D341Med (cell line): Measurements from ENCODE around the gene C19orf47.
"Not testable (repeated sequence)": the region's sequence is repeated elsewhere in the genome, so short reads cannot be mapped to it uniquely, and the experiment has no call there.

Experiments used
- DNase-seq: peaks from one replicate; pipeline ENCODE4 v3.0.0; 2012; ENCODE audit warnings: low spot score

Gene C19orf47

DNA sequence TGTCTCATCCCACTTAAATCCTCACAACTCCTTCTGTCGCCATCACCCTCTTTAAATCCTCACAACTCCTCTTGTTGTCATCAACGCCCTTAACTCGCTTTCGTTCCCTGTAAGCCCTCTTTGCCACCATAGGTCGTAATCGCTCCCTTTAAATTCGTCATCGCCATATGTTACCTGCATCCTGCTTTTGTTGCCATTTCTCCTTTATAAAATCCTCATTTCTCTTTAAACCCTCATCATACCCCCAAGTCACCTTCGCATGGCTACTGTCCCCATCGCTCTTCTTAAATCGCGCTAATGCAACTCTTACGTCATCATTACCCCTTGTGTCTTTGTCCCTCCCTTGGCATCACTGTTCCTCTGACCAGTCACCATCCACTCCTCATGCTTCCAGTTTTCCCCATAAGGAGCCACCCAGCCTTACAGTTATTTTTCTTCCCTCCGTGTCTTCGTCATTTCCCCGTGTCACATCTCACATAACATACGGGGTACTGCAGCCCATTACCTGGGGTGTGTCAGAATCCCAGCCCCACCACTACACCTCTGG, 837 bp upstream of the C19orf47 start:
- no peak for DNase-seq

DNA sequence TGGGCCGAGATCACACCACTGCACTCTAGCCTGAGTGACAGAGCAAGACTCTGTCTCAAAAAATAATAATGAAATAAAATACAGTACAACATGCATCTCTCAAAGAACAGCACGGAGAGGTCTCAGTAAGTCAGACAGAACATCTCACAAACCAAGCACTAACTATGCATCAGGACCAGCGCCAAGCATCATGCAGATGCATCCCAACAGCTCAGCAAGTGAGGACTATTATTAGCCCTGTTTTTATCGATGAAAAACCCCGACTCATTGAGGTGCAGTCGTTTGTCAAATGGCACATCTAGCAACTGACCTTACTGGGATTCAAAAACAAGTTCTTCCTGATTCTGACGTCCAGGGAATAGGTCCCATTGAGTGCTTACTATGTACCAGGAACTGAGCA, 3.8 kb downstream of the C19orf47 start:
- no peak for DNase-seq

DNA sequence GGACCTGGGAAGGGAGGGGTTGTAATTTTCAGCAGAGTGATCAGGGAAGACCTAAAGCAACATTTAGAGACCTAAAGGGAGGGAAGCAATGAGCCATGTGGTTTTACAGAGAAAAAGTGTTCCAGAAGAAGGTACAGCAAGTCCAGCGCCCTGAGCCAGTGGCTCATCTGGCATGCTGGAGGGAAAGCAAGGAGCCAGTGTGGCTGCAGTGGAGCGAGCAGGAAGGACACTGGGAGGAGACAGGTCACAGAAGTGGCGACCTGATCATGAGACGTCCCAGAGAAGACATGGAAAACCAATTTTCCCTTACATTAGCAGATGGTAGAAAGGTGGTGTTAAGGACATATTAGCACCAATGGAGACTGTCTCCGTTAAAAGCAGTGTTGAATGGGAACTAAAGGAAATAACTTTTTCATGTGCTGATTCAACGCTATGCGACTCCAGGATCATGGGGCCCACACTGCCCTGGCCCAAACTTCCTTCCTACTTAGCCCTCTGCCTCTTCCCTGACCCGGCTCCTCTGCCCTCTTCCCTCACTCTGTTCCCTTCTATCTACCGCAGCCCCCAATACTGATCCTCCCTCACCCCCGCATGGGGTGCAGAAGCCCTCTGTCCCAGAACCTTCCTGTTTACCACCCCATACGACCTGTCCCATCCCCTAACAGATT, 5.4 kb downstream of the C19orf47 start:
- no peak for DNase-seq

DNA sequence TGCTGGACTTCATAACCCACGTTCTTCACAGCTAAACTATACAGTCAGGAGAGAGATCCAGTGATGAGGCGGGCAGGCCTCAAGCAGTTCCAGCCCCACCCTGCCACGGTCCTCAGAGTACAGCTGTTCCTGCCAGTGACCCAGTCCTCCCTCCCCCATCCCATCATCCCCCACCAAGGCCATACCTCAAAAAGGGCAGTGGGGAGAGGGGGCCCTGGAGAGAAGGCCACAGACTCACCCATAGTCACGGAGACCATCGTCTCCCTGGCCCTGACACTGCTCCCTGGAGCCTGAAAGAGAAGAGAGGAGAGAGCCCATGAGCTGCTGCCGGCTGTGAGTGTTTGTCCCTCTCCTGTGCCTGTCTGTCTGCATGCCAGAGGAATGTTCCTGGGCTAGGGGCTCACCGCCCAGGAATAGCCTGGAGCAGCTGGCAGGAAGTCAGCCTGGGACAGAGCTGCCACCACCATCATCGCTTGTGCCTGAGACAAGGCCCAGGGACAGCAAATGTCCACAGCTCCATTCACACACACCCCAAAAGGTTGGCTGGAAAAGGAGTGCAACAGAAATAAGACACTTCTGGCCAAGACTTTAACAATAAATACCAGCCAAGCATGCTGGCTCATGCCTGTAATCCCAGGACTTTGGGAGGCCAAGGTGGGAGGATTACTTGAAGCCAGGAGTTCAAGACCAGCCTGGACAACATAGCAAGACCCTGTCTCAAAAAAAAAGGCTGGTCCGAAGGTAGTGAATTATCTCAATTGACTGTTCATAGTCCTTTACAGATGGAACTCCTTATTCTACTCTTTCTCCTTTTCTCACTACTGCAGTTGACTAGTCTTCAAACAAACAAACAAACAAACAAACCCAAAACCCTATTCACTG, 6.4 kb downstream of the C19orf47 start:
- no peak for DNase-seq

DNA sequence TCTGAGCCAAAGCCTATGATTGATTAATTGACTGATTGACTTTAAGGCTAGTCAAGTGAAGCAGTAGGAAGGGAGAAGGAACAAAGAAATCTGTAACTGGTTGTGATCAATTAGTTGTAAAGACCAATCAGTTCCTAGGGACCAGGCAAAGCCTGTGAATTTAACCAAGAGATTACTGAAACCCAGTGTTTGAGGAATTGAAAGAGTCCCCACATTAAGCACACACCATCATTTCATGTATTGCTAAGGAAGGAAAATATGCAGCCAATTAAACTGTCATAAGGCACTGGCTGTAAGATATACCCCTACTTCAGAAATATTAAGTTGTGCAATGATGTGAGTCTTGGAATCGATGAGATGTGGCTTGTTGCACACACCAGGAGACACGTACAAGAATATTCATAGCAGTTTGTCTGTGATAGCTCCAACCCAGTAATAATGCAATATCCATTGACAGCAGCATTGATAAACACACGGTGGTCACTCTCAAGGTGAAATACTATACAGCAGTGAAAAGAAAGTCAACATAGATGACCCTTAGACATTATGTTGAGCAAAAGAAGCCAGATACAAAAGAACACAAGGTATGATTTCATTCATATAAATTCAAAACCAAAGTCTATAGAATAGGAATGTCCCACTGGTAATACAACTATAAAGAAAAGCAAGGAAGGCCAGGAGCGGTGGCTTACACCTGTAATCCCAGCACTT, 9.0 kb downstream of the C19orf47 start:
- no peak for DNase-seq

DNA sequence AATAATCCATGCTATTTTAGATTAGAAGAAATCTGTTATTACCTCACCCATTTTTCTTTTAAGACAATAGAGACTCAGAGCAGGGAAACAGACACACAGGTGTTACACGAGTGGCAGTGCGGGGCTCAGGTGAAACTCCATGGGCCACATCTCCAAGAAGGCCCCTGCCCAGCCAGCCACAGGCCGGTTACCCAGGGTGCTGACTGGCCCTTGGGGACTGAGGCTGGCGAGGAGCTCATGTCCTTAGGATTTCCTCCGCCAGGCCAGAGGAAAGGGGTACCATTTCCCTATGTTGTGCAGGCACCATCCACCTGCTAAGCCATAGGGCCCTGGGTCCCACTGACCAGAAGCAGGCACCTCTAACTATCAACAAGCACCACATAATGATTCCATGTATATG, 10.6 kb downstream of the C19orf47 start:
- no peak for DNase-seq

DNA sequence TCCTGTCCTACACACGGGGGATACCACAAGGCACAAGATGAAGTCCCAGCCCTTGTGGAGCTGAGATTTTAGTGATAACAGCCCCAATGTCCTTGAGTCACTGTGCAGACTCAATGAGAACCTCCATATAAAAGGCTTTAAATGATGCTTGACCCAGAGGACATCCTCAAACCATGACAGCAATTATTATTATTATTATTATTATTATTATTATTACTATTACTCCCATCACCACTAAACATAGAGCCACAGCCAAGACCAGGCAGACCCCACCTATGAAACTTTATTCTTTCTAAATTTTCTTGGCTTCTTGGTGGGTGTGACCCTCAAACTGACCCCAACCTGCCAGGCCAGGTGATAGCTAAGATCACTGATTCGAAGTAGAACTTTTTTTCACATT, 11.1 kb downstream of the C19orf47 start:
- no peak for DNase-seq

DNA sequence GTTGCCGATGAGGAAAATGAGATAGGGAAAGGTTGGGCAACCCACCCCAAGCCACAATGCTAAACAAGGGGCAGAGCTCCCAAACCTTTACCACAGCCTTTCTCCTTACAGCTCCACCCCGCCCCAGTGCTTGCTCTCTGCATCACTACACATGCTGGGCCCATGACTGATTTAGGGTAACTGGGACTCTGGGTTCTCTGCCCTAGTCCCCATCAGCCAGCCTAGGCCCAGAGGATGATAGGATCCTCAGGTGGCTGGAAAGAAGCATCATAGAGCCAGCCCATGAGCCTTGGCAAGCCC, 11.6 kb downstream of the C19orf47 start:
- no peak for DNase-seq

DNA sequence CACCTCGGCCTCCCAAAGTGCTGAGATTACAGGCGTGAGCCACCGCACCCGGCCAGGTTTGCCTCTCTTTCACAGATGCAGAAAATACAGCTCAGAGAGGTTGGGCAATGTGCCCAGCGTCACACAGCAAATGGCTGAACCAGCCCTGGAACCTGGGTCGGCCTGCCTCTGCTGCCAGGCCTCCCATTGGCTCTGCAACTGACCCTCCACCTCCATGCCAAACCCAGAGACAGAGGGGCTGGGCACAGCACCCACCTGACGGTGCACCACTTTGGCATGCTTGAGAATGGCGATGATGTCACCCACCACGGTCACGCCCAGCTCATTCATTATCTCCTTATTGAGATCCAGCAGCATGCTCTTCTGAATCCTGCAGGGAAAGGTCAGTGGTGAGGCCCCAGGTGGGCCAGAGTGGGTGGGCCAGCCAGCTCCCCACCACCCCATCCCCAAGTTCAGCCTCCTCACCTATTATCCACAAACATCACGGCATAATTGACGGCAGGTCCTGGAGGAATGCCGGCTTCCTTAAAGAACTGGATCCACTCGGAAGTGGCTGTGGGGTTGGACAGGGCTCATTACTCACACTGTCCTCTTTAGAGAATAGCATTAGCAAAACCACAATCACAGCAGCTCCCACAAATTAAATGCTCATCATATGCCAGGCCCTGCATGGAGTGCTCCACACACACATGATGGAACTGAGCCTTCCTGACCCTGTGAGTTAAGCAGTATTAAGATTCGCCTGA, 12.2 kb downstream of the C19orf47 start:
- DNase-seq, result no peak

DNA sequence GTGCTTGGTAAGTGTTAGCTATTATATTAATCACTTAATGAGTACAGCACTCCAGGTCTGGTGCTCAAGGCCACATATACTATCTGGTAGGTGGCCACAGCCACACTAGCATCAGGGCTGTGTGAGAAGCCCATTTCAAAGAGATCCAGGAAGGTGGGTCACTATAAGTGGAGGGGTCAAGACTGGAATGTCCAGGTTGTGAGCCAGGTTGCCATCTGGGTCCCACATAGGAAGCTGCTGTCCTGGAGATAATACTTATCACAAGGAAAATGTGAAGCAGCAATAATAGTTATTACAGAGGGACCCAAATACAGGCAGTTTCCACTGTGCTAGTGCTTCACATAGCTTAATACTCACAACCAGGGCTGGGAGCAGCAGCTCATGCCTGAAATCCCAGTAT, 13.1 kb downstream of the C19orf47 start:
- DNase-seq, result no peak

DNA sequence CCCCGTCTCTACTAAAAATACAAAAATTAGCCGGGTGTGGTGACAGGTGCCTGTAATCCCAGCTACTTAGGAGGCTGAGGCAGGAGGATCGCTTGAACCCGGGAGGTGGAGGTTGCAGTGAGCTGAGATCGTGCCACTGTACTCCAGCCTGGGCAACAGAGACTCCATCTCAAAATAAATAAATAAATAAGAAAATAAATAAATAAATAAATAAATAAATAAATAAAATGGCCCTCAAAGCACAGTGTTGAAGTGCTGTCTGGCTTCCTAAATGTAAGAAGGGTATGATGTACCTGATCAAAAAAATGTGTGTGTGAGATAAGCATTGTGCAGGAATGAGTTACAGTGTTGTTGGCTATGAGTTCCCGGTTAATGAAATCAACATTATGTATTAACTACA, 15.1 kb downstream of the C19orf47 start:
- DNase-seq, result not testable (repeated sequence)

DNA sequence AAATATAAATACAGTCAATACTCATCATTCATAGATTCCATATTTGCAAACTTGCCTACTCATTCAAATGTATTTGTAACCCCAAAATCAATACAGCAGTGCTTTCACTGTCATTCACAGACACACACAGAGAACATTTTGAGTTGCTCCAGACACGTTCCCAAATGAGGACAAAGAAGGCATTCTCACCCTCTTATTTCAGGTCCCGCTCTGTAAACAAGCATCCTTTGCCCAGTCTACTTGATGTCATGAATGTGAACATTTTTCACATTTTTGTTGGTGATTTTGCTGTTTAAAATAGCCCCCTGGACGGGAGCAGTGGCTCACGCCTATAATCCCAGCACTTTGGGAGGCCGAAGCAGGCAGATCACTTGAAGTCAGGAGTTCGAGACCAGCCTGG, 15.5 kb downstream of the C19orf47 start:
- DNase-seq, result no peak

DNA sequence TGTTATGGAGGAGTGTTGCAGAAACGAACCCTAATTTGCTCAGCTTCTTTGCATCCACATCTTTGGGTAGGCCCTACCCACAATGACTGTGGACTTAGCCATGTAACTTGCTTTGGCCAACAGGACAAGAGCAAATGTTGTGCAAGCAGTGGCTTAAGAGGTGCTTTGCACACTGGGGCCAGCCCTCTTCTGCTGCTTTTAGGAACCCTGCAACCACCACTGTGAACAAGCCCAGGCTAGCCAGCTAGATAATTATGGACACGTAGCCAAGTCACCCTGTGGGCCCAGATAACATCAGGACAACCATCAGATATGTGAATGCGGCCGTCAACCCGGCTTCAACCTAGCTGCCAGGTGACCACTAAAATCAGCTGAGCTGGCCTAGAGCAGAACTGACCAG, 17.1 kb downstream of the C19orf47 start:
- no peak for DNase-seq

DNA sequence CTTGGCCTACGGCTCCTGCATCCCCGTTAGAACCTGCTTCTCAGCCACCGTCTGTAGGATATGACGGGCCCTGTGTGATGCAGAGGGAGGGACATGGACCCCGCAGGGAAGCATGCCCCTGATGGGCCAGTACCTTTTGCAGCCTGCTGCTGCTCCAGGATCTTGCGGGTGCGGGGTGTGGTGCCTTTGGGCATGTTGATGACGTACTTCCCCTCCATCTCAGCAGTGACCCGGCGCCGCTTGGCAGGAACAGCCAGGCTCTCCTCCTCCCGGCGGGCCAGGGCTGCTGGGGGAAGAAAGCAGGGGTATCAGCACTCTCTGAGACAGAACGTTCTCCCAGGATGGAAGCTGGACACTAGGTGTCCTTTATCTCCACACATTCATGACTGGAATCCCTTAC, 22.0 kb downstream of the C19orf47 start:
- DNase-seq, result no peak

DNA sequence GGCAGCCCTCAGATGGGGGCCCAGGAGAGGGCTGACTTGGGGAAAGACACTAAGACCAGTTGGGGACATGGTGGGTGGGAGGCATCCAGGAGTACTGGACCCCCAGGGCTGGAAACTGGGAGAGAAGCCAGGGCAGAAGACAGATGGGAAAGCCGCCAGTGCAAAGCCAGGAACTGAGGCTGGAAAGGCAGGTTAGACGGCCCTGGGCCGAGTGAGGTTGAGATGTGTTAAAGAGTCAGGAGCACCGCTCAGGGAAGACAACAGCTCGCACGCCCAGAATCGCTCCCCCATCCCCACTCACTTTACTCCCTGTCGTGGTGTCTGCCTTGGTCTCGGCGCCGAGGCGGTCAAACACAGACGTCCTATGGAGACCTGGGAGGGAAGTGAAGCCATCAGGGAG, 24.5 kb downstream of the C19orf47 start:
- DNase-seq, result no peak

DNA sequence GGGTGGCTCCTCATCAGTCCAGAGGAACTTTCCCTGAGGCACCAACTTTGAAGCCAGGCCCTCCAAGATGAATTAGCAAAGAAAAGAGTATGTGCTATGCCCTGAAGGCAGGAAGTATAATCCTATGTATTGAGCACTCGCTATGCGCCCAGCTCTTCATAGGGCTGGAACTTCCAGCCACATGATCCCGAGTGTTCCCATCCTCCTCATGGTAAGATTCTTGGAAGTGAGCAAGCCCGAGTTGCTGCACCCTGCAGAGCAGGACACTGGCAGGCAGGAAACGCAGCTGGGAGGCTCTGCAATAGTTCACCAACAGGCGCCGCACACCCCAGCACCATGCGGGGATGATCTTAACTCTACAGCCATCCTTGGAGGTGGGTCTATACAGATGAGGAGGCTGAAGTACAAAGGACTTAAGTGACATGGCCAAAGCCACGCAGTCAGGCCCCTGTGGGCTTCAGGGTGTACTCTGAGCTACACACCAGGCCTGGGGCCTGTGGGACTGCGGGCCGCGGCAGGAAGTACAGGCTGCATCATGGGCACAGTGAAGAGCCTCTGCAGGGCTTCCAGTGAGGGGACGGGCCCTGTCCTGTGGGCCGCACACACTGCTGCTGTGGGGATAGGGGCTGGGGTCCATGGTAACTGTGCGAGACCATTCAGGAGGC, 25.1 kb downstream of the C19orf47 start:
- no peak for DNase-seq

DNA sequence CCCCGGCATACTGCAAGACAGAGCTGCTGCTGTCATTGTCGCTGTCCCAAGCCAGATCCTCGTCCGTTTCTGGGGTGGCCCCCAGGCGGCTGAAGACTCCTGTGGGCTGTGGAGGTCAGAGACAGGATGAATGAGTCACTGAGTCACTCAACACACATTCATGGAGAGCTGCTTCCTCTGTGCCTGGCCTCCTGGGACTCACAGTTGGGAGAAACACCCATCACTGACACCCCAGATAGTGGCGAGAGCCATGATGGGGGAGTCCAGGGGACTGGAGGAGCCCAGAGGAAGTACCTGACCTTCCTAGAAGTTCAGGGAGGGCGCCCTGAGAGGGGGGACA, 26.0 kb downstream of the C19orf47 start:
- no peak for DNase-seq

DNA sequence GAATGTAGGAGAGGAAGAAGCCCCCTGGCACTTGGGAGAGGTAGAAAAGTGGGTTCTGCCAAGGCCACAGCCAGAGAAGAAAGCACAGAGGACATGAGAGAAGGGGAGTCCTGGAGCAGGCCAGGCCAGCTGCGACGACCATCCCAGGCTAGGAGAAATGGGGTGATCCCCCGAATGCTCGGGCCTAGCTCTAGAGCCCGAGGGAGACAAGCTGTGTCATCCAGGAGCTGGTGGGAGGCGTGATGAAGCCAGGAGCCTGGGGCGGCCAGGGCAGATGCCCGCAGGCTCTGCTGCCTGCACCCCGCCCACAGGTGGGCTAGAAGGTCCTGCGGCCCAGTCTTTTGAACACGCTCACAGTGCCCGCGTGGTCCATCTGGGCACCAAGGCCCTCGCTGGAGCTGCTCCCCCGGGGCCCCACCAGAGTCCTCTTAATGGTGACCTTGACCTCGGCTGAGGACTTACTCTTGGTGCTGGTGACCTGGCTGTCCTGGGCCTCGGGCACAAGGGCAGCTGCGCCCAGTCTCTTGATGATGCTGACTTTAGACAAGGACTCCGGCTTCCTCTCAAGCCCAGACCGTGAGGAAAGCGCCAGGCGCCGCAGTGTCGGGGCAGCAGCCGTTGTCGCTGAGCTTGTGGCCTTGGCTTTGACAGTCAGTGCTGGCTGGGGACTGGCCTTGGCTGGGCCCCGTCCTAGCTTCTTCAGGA, 26.5 kb downstream of the C19orf47 start:
- no peak for DNase-seq

DNA sequence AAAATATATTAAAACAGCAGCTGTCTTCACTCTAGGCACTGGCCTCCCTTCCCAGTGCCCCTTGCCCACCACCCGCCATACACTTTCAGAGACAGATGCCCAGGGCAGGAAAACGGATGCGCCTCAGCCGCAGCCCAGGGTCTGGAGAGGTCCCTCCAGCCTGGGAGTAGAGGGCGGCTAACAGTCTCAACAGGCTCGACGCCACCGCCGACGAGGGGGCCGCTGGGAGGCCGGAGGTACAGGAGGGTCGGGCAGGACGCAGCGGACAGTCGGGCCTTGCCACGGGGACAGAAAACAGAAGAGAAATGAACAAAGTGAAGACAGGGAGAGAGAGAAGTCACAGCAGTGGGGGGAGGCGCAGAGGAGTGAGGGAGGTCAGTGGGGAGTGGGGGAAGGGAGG, 27.1 kb downstream of the C19orf47 start:
- DNase-seq, result no peak

DNA sequence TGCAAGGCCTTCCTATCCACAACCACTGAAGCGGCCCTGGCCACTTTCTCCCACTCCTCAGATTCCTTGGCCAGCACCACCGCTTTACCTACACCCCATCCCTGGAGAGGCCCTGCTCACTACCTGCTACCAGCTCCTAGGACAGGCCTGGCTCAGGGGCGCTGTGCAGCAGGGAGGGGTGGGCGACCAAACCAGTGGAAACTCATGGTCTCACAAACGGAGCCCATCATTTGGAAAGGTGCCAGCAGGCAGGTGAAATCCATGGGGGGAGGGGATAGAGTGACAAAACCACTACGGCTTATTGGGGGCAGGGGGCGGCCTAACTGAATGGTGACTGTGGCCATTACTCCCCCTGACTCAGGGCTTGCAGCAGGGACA, 27.6 kb downstream of the C19orf47 start:
- DNase-seq, result no peak

DNA sequence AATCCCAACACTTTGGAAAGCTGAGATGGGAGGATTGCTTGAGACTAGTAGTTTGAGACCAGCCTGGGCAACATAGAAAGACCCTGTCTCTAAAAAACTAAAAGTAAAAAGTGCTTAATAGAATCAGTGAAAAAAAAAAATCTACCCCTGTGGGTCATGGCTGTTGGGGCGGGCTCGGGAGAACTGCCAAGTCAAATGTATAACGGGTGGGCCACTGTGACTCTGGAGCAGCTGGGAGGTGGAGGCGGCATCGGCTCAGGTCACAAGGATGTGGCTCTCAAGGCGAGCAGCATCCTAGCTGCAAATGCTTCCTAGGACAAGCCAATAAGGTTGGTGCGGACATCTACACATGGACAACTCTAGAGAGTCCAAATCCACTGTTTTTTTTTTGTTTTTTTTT, 30.9 kb downstream of the C19orf47 start:
- DNase-seq, result no peak
